Measurements from ENCODE around the gene KRT37. TPM values are rescaled to one million over a fixed set of nuclear protein-coding genes. Genes with fewer than 3 reads are reported as not detected.

Gene KRT37
- total and polyA plus RNA-seq, 9 of the 15 experiments (the other 6 are each of a cell fraction or from before 2014, with no cell fraction given): not detected

DNA sequence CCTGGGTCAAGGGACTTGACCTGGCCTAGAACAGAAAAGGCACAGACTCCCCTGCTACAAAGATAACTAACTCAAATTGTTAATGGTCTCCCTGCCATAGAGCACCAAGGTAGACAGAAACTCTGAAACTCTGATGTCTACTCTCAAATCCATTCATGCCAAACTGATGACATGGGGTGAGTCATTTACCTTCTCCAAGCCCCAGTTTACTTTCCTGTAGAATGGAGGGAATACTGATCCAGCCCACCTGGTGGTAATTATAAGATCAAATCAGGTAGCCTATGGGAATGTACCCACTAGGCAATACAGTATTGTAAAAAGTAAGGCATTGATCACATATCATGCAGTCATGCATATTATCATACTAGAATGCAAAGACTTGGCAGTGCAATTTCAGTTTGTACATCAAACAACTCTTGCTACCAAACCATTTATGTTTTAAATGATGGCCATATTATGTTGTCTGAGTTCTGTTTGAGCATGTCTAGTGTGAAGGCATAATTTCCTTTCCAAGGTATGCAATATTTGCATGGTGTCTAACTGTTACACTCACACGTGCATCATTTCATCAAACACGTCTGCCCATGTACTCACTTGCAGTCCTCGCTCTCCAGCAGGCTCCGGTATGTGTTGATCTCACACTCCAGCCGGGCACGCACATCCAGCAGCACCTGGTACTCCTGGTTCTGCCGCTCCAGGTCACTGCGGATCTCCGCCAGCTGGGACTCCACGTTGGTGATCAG, 30.0 kb downstream of the KRT37 start:
- no peak overlapping the region for H3K4me2 ChIP-seq (ENCODE audit: insufficient read depth, low read length)
- H2AFZ ChIP-seq (ENCODE audit: low read depth, low read length): no peak overlapping the region
- POLR2A ChIA-PET: no interaction called here
- in situ Hi-C loops (cut with MboI): no loop called here
- no peak overlapping the region for H3K4me3 ChIP-seq
- DNase-seq (ENCODE audit: extremely low read depth in 1 of 4, low spot score in 3 of 4) (no peak), FAIRE-seq (no peak), ATAC-seq (no peak)
- intact Hi-C loops (cut with micrococcal nuclease): no loop called here
- H3K9me1 ChIP-seq (ENCODE audit: control insufficient read depth, insufficient read depth, low read length): no peaks in the 10 kb centered on the region
- no peaks in the 10 kb centered on the region for H3K9me3 ChIP-seq (replicated peaks; ENCODE audit: control insufficient read depth, insufficient read depth, low read depth, low read length)
- H3K27ac ChIP-seq (ENCODE audit: extremely low read depth, low read depth, low read length): no peak overlapping the region
- CTCF ChIA-PET (ENCODE audit: low intra/inter-chr PET ratio): no interaction called here
- H3K9ac ChIP-seq (ENCODE audit: insufficient read depth in 1 of 2, low read depth in 2 of 2, low read length in 2 of 2): no peak overlapping the region
- 2% methylated on average over 9 of the region's 10 CpGs for WGBS (ENCODE audit: insufficient coverage, low coverage, missing lambda C conversion rate)
- no peaks in the 10 kb centered on the region for H3K36me3 ChIP-seq (ENCODE audit: control insufficient read depth, insufficient read depth, low read length)
- H3K27me3 ChIP-seq (ENCODE audit: control insufficient read depth in 2 of 2, insufficient read depth in 2 of 2, low read length in 2 of 2): peaks cover 4 to 32% of the 10 kb centered on the region in 2 experiments
- no peak for TF ChIP-seq BMI1 (IDR thresholded peaks at IDR 0.05; ENCODE audit: low read length)
- no peak for TF ChIP-seq FOXK2 (conservative IDR thresholded peaks at IDR 0.05 in 1 of 2, IDR thresholded peaks at IDR 0.05 in 1 of 2; ENCODE audit: low read depth in 2 of 2)
- no peak for TF ChIP-seq ZFP36 (IDR thresholded peaks at IDR 0.05; ENCODE audit: low read depth, low read length, partially characterized antibody)
- TF ChIP-seq STAT5B (CRISPR knock-in tag; IDR thresholded peaks at IDR 0.05): no peak
- TF ChIP-seq MTA1 (IDR thresholded peaks at IDR 0.05; ENCODE audit: borderline replicate concordance): no peak
- no peaks in the 10 kb centered on the region for H3K4me1 ChIP-seq (replicated peaks in 1 of 2; ENCODE audit: control insufficient read depth in 2 of 2, insufficient read depth in 2 of 2, low read length in 2 of 2)
- no TSS peak for BruUV-seq (replicated peaks)
- H3K79me2 ChIP-seq (ENCODE audit: control insufficient read depth, insufficient read depth, low read length): no peaks in the 10 kb centered on the region
- H4K20me1 ChIP-seq (replicated peaks; ENCODE audit: control insufficient read depth, insufficient read depth, low read length): no peaks in the 10 kb centered on the region

DNA sequence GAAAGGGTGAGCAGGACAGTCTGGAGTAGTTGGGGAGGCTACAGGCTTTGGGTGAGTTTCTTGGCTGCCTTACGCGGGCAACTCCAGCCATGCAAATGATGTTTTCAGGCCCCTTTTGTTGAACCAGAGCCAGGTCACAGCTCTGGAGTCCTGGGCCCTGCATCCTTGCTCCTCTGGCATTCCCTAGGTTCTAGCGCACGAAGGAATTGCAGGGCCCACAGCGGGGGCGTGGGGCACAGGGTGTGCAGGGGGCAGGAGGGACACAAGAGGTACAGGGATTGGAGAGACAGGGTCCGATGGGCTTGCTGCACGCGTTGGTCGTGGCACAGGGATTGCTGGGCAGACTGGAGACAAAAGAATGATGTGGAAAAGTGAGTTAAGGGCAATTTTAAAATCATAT, 30.6 kb downstream of the KRT37 start:
- POLR2A ChIA-PET: interaction anchor here (0.7 kb wide), 1 partner anchor 294 kb away, joined by 3 read pairs; no protein-coding TSS in a partner anchor
- H4K20me1 ChIP-seq (replicated peaks; ENCODE audit: control insufficient read depth, insufficient read depth, low read length): no peaks in the 10 kb centered on the region

More for the DNA sequence above, 30.6 kb downstream of the KRT37 start:
- Histone ChIP-seq H3K9me3 (replicated peaks; ENCODE audit: control insufficient read depth, insufficient read depth, low read depth, low read length) (no peaks in the 10 kb centered on the region), H3K4me2 (ENCODE audit: insufficient read depth, low read length) (no peak overlapping the region), H3K4me3 (no peak overlapping the region), H3K4me1 (replicated peaks in 1 of 2; ENCODE audit: control insufficient read depth in 2 of 2, insufficient read depth in 2 of 2, low read length in 2 of 2) (no peaks in the 10 kb centered on the region), H3K27me3 (ENCODE audit: control insufficient read depth in 2 of 2, insufficient read depth in 2 of 2, low read length in 2 of 2) (peaks cover 4 to 32% of the 10 kb centered on the region in 2 experiments), H3K79me2 (ENCODE audit: control insufficient read depth, insufficient read depth, low read length) (no peaks in the 10 kb centered on the region), H3K27ac (ENCODE audit: extremely low read depth, low read depth, low read length) (no peak overlapping the region), H3K36me3 (ENCODE audit: control insufficient read depth, insufficient read depth, low read length) (no peaks in the 10 kb centered on the region), H3K9me1 (ENCODE audit: control insufficient read depth, insufficient read depth, low read length) (no peaks in the 10 kb centered on the region), H3K9ac (ENCODE audit: insufficient read depth in 1 of 2, low read depth in 2 of 2, low read length in 2 of 2) (no peak overlapping the region), H2AFZ (ENCODE audit: low read depth, low read length) (no peak overlapping the region)
- no TSS peak for BruUV-seq (replicated peaks)
- DNase-seq (ENCODE audit: extremely low read depth in 1 of 4, low spot score in 3 of 4) (no peak), FAIRE-seq (no peak), ATAC-seq (no peak)
- intact Hi-C loops (cut with micrococcal nuclease): no loop called here
- 1% methylated on average over 10 of the region's 10 CpGs for WGBS (ENCODE audit: insufficient coverage, low coverage, missing lambda C conversion rate)
- TF ChIP-seq GATAD2A (IDR thresholded peaks at IDR 0.05) (no peak), LCOR (CRISPR knock-in tag; IDR thresholded peaks at IDR 0.05) (no peak), POLR3A (IDR thresholded peaks at IDR 0.05; ENCODE audit: borderline replicate concordance, extremely low read depth, insufficient read depth, insufficient read length) (no peak)
- TF ChIP-seq, protein P1, sequence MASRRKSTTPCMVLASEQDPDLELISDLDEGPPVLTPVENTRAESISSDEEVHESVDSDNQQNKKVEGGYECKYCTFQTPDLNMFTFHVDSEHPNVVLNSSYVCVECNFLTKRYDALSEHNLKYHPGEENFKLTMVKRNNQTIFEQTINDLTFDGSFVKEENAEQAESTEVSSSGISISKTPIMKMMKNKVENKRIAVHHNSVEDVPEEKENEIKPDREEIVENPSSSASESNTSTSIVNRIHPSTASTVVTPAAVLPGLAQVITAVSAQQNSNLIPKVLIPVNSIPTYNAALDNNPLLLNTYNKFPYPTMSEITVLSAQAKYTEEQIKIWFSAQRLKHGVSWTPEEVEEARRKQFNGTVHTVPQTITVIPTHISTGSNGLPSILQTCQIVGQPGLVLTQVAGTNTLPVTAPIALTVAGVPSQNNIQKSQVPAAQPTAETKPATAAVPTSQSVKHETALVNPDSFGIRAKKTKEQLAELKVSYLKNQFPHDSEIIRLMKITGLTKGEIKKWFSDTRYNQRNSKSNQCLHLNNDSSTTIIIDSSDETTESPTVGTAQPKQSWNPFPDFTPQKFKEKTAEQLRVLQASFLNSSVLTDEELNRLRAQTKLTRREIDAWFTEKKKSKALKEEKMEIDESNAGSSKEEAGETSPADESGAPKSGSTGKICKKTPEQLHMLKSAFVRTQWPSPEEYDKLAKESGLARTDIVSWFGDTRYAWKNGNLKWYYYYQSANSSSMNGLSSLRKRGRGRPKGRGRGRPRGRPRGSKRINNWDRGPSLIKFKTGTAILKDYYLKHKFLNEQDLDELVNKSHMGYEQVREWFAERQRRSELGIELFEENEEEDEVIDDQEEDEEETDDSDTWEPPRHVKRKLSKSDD (conservative IDR thresholded peaks at IDR 0.05; ENCODE audit: low read length): no peak
- CTCF ChIA-PET (ENCODE audit: low intra/inter-chr PET ratio): no interaction called here
- in situ Hi-C loops (cut with MboI): no loop called here

All from K562 (cell line).